ENCODE results near the gene OPA3. TPM values are rescaled to one million over a fixed set of nuclear protein-coding genes. Genes with fewer than 3 reads are reported as not detected.

The OPA3 gene
- total RNA-seq, 1 donor from 2014 or later, result 10.5 TPM

DNA sequence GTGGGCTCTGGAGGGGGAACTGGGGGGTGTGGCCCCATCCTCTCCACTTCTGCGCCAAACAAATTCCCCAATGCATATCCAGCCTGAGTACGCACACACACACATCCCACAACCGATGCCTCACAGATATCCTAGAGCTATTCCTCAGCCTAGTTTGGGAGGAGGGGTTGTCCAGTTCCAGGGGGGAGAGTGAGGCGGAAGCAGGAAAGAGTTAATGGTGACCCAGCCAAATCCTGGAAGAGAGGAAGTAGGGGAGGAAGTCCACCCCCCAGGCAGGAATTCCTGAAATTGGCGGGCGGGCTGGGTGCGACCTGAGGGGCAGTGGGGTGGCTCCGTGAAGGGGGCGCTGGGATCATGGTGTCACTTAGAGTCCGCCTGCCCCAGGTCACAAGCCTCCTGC, 16.5 kb upstream of the OPA3 start:
- H3K36me3 Mint-ChIP-seq (ENCODE audit: unreplicated experiment), result no peaks in the 10 kb centered on the region
- H3K27ac Mint-ChIP-seq (ENCODE audit: unreplicated experiment), result no peak overlapping the region
- TF ChIP-seq, protein P1, sequence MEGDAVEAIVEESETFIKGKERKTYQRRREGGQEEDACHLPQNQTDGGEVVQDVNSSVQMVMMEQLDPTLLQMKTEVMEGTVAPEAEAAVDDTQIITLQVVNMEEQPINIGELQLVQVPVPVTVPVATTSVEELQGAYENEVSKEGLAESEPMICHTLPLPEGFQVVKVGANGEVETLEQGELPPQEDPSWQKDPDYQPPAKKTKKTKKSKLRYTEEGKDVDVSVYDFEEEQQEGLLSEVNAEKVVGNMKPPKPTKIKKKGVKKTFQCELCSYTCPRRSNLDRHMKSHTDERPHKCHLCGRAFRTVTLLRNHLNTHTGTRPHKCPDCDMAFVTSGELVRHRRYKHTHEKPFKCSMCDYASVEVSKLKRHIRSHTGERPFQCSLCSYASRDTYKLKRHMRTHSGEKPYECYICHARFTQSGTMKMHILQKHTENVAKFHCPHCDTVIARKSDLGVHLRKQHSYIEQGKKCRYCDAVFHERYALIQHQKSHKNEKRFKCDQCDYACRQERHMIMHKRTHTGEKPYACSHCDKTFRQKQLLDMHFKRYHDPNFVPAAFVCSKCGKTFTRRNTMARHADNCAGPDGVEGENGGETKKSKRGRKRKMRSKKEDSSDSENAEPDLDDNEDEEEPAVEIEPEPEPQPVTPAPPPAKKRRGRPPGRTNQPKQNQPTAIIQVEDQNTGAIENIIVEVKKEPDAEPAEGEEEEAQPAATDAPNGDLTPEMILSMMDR (IDR thresholded peaks at IDR 0.05; ENCODE audit: partially characterized antibody, unreplicated experiment), result no peak
- no peak for DNase-seq
- peak overlapping the region; percentile 31 for H3K4me3 Mint-ChIP-seq (ENCODE audit: unreplicated experiment)
- peaks cover 41% of the 10 kb centered on the region for H3K27me3 Mint-ChIP-seq (ENCODE audit: unreplicated experiment)
- peaks cover 4% of the 10 kb centered on the region for H3K9me3 Mint-ChIP-seq (ENCODE audit: unreplicated experiment)
- peaks cover 19% of the 10 kb centered on the region for H3K4me1 Mint-ChIP-seq (ENCODE audit: low read depth, unreplicated experiment)

DNA sequence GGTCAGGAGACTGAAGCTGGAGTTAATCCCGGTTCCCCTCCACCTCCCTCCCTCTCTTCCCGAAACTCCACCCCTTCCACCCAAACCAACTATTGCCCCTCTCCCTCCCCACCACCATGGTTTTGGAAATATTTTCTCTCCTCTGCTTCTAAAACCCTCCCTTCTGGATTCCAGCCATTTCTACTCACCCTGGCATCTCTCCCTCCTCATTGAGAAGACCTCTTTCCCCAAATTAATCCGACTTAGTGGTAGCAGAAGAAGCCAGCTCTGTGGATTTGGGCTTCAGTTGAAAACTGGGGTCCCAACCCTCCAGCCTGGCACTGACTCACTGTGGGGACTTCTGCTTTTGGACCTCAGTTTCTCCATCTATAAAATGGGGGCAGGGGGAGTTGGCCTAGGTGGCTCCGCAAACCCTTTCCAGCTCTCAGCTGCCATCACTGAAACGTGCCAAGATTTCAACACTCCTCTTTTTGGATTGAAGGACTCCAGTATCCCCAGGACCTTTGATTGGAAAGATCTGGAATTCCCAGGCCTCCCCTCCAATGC, 15.8 kb upstream of the OPA3 start:
- TF ChIP-seq, protein P1 (IDR thresholded peaks at IDR 0.05; ENCODE audit: partially characterized antibody, unreplicated experiment), result no peak
- Mint-ChIP-seq H3K4me1 (ENCODE audit: low read depth, unreplicated experiment) (peaks cover 19% of the 10 kb centered on the region), H3K4me3 (ENCODE audit: unreplicated experiment) (no peak overlapping the region), H3K9me3 (ENCODE audit: unreplicated experiment) (peaks cover 4% of the 10 kb centered on the region), H3K27me3 (ENCODE audit: unreplicated experiment) (peaks cover 43% of the 10 kb centered on the region), H3K27ac (ENCODE audit: unreplicated experiment) (no peak overlapping the region), H3K36me3 (ENCODE audit: unreplicated experiment) (no peaks in the 10 kb centered on the region)
- DNase-seq, result no peak

DNA sequence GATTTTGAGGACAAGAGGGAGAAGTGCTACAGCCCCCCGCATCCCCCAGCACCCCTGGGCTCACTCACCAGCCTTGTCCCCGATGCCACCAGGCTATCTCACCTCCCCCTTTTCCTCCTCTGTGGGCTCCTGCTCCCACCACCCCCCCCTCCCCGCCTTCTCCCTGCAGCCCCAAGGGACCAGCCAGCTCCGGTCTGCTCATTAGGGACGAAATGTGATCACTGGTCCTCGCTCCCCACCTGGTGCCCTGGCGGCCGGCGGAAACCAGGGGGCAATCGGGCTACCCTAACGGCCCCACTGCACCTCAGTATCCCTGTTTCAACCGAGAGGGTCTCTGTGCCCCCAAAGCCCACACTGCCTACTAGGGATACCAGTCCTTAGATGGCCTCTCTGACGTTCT, 14.7 kb upstream of the OPA3 start:
- Mint-ChIP-seq H3K9me3 (ENCODE audit: unreplicated experiment) (peaks cover 4% of the 10 kb centered on the region), H3K4me1 (ENCODE audit: low read depth, unreplicated experiment) (peaks cover 19% of the 10 kb centered on the region), H3K36me3 (ENCODE audit: unreplicated experiment) (no peaks in the 10 kb centered on the region), H3K27ac (ENCODE audit: unreplicated experiment) (no peak overlapping the region), H3K4me3 (ENCODE audit: unreplicated experiment) (peak overlapping the region; percentile 60), H3K27me3 (ENCODE audit: unreplicated experiment) (peaks cover 46% of the 10 kb centered on the region)
- TF ChIP-seq, protein P1 (IDR thresholded peaks at IDR 0.05; ENCODE audit: partially characterized antibody, unreplicated experiment), result no peak
- peak; percentile 36 for DNase-seq

DNA sequence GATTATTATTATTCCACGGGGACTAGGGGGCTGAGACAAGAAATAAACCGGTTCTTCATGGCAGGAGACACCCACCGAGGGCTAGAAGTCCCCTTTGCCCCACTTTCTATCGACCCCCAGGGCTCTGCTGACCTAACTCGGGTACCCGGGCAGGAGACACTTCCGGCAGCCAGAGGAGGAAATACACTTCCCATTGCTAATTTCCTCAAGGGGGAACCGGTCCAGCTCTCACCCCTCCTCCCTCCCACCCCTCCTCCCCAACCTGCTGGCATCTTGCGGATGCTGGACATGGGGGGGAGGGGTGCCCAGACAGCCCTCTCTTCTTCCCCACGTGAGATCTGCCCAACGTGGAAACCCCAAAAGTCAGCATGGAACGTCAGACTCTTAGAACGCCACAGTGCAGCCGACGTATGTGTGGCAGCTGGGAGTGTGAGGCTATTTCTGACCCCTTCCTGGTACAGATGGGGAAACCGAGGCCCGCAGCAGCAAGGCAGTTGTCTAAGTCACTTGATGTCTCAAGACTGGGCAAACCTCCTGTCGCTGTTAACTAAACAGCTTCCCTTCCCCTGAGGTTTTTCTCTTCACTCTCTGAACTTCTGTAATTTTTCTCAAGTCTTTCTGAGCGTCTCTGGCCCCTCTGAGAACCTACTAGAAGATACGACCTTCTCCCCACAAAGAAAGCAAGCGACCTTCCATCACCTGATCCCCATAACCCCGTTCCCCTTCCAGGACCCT, 13.8 kb upstream of the OPA3 start:
- Mint-ChIP-seq H3K9me3 (ENCODE audit: unreplicated experiment) (peaks cover 4% of the 10 kb centered on the region), H3K27ac (ENCODE audit: unreplicated experiment) (no peak overlapping the region), H3K36me3 (ENCODE audit: unreplicated experiment) (no peaks in the 10 kb centered on the region), H3K4me3 (ENCODE audit: unreplicated experiment) (peak overlapping the region; percentile 65), H3K4me1 (ENCODE audit: low read depth, unreplicated experiment) (peaks cover 19% of the 10 kb centered on the region), H3K27me3 (ENCODE audit: unreplicated experiment) (peaks cover 45% of the 10 kb centered on the region)
- DNase-seq, result no peak
- TF ChIP-seq, protein P1 (IDR thresholded peaks at IDR 0.05; ENCODE audit: partially characterized antibody, unreplicated experiment), result no peak

DNA sequence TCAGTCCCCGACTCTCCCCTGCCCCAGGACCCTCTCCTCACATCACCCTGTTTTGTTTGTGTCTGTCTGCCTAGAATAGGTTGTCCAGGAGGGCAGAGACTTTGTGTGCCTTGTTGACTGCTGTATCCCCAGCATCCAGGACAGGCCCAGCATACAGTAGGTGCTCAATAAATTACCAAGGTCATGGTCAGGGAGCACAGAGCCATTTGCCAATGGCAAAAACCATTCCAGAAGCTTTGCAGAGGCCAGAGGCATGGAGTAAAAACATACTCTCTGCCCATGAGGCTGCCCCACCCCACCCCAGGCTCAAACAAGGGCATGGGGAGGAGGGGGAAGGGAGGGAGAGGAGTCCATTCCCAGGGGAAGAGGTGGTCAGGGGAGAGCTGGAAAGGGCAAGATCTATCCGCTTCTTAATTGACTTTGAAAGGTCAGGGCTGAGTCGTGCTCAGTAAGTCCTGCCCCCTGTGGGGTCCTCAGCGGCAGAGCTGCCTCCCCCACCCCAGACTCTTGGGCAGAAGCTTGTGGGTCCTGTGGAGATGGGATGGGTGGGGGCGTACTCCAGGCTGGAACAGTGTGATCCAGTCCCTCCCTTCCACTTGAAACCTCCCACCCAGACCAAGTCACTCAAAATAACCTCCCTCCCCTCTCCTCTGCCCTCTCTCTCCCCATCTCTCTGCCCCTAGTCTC, 13.0 kb upstream of the OPA3 start:
- no peaks in the 10 kb centered on the region for H3K36me3 Mint-ChIP-seq (ENCODE audit: unreplicated experiment)
- peaks cover 4% of the 10 kb centered on the region for H3K9me3 Mint-ChIP-seq (ENCODE audit: unreplicated experiment)
- no peak overlapping the region for H3K27ac Mint-ChIP-seq (ENCODE audit: unreplicated experiment)

More for the DNA sequence above, 13.0 kb upstream of the OPA3 start:
- Mint-ChIP-seq H3K4me1 (ENCODE audit: low read depth, unreplicated experiment) (peaks cover 19% of the 10 kb centered on the region), H3K27me3 (ENCODE audit: unreplicated experiment) (peaks cover 37% of the 10 kb centered on the region), H3K4me3 (ENCODE audit: unreplicated experiment) (peak overlapping the region; percentile 65)
- no peak for DNase-seq
- TF ChIP-seq, protein P1 (IDR thresholded peaks at IDR 0.05; ENCODE audit: partially characterized antibody, unreplicated experiment), result no peak
